SU-DHL-6 (cell line): Measurements from ENCODE around the gene JPH3.

ENCODE experiments used
- CTCF ChIP-seq: fragments of 200-600 bp; sonication (generic); IDR thresholded peaks from one replicate; pipeline ENCODE4 v1.5.1; 2017; ENCODE audit warnings: antibody characterized with exemption, mild to moderate bottlenecking, low read length, moderate library complexity; ENCODE audit not compliant: insufficient read depth, poor library complexity, severe bottlenecking
- EZH2phosphoT487 ChIP-seq: fragments of 200-600 bp; sonication (generic), shearing (Covaris generic); conservative IDR thresholded peaks from 2 replicates; pipeline ENCODE4 v1.6.1; 2018; ENCODE audit warnings: mild to moderate bottlenecking, antibody characterized with exemption, low read length, moderate library complexity, mixed read lengths

GRCh38 chr16:87598431-87598830 is 3.9 kb upstream of the JPH3 start:
- TF ChIP-seq EZH2phosphoT487 (no peak), CTCF (no peak)
